GM06990 (cell line): ENCODE measurements around the gene ADAMTSL1.

ENCODE experiments used
- DNase-seq: peaks from one replicate; pipeline ENCODE4 v3.0.0-alpha.2; 2011; ENCODE audit not compliant: insufficient read length; ENCODE audit errors: extremely low read depth
- H3K27me3 ChIP-seq: replicated peaks from 2 replicates; pipeline ENCODE4 v1.6.0; 2011; ENCODE audit warnings: low read length; ENCODE audit not compliant: control insufficient read depth, insufficient read depth
- H3K36me3 ChIP-seq: 2 replicates; pipeline ENCODE4 v1.5.1; 2011; ENCODE audit warnings: low read length; ENCODE audit not compliant: control insufficient read depth, insufficient read depth
- H3K4me3 ChIP-seq: replicated peaks from 2 replicates; pipeline ENCODE4 v1.5.1; 2011; ENCODE audit warnings: low read depth, mild to moderate bottlenecking, control low read depth, low read length
- CTCF ChIP-seq: IDR thresholded peaks from 2 replicates; pipeline ENCODE4 v1.5.1; 2011; ENCODE audit warnings: low read length, control low read depth, mild to moderate bottlenecking, inconsistent platforms; ENCODE audit not compliant: insufficient read depth, poor library complexity, severe bottlenecking

The ADAMTSL1 gene

GRCh38 chr9:18766989-18767550 is 293.1 kb downstream of the ADAMTSL1 start:
- no peaks in the 10 kb centered on the region for H3K36me3 ChIP-seq
- no peak overlapping the region for H3K4me3 ChIP-seq
- H3K27me3 ChIP-seq: no peaks in the 10 kb centered on the region
- no peak for TF ChIP-seq CTCF
- DNase-seq: no peak

GRCh38 chr9:18768951-18769622 is 295.1 kb downstream of the ADAMTSL1 start:
- Histone ChIP-seq H3K36me3 (no peaks in the 10 kb centered on the region), H3K27me3 (no peaks in the 10 kb centered on the region), H3K4me3 (peak overlapping the region; percentile 38)
- TF ChIP-seq CTCF: no peak
- DNase-seq: peak; percentile 34

GRCh38 chr9:18770131-18770908 is 296.4 kb downstream of the ADAMTSL1 start:
- DNase-seq: no peak
- TF ChIP-seq CTCF: no peak

GRCh38 chr9:18771011-18771410 is 297.1 kb downstream of the ADAMTSL1 start:
- DNase-seq: no peak
- H3K36me3 ChIP-seq: no peaks in the 10 kb centered on the region
- no peak overlapping the region for H3K4me3 ChIP-seq
- no peaks in the 10 kb centered on the region for H3K27me3 ChIP-seq
- no peak for TF ChIP-seq CTCF

More at GRCh38 chr9:18770131-18770908, 296.4 kb downstream of the ADAMTSL1 start:
- no peaks in the 10 kb centered on the region for H3K36me3 ChIP-seq
- H3K4me3 ChIP-seq: no peak overlapping the region
- H3K27me3 ChIP-seq: no peaks in the 10 kb centered on the region

GRCh38 chr9:18771763-18772162 is 297.8 kb downstream of the ADAMTSL1 start:
- no peak for DNase-seq
- TF ChIP-seq CTCF: no peak

More at GRCh38 chr9:18771763-18772162, 297.8 kb downstream of the ADAMTSL1 start:
- Histone ChIP-seq H3K36me3 (no peaks in the 10 kb centered on the region), H3K4me3 (no peak overlapping the region), H3K27me3 (no peaks in the 10 kb centered on the region)
